ENCODE results near the gene FBL.

Gene FBL

DNA sequence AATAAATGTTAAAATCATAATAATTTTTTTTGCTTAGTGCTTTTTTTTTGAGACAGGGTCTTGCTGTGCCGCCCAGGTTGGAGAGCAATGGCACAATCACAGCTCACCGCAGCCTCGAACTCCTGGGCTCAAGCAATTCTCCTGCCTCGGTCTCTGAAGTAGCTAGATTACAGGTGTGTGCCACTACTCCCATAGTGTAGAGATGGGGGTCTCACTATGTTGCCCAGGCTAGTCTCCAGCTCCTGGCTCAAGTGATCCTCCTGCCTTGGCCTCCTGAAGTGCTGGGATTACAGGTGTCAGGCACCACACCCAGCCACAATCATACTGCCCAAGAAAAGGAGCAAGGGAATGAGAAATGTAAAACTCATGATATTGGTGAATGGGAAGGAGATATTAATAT is 5.1 kb downstream of the FBL start:
- no peak for DNase-seq

GRCh38 chr19:39840492-39840891 is 5.7 kb downstream of the FBL start:
- DNase-seq = no peak

- no peak for DNase-seq
Measured at GRCh38 chr19:39839678-39840327, 6.4 kb downstream of the FBL start.

DNA sequence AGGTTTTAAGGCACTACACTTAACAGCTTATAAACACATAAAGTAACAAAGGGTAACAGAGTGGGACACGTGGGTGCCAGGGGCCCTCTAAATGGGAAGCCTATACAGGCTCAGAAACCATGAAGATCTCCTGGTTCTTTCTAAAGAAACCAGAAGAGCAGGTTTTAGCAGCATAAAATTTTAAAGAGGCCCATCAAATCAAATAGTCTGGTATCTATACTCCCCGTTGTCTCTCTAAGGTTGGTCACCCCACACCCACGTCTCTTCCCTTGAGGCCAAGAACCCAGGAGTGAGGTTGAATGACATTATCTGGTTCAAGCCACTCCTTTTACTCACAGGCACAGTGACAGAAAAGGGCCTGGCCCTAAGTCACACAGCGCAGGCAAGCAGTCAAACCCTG is 7.6 kb downstream of the FBL start:
- no peak for DNase-seq

DNA sequence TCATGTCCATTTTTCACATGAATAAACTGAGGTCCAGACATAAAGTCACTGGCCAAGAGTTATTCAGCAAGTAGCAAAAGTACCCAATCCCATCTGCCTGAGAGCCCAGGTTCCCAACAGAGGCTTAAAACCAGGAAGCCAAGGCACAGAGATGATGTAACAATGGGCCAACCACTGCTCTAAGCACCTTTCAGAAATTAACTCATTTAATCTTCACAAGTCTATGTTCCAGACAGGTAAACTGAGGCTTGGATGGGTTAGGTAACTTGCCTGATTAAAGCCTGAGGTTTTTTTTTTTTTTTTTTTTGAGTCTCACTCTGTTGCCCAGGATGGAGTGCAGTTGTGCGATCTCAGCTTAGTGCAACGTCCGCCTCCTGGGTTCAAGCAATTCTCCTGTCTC is 8.2 kb downstream of the FBL start:
- DNase-seq = no peak

DNA sequence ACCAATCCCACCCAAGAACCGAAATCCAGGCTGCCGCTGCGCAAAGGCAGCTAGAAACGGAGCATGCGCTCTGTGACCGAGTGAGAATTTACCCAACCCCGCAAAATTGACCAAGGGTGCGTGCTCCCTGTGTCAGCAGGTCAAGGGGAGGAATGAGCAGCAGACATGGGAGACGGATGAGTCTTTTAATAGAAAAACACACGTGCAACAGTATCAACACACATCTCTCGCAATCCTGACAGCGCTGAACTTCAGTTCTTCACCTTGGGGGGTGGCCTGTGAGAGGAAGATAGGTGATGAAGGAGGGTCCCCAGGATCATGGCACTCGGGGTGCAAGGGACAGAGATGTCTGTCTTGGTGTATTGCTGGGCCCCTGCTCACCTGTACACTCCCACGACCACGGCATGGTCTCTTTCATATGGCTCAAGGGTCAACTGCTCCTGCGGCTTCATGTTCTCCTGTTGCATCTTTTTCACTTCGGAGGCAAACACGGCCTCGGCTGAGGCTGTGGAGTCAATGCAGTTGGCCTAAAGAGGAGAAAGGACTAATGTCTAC is 11.8 kb downstream of the FBL start:
- DNase-seq = no peak

- peak; percentile 99 for DNase-seq
Measured at GRCh38 chr19:39833464-39834286, 12.5 kb downstream of the FBL start, which contains the start of gene DYRK1B. Gene DYRK1B, minus strand, starts transcription at chr19:39834162. Its CDS starts 2,295 bp downstream, at chr19:39831867.

GRCh38 chr19:39833160-39833463 is 13.1 kb downstream of the FBL start:
- no peak for DNase-seq

- no peak for DNase-seq
Measured at GRCh38 chr19:39832341-39833083, 13.7 kb downstream of the FBL start.

GRCh38 chr19:39831679-39832078 is 14.5 kb downstream of the FBL start:
- no peak for DNase-seq

DNA sequence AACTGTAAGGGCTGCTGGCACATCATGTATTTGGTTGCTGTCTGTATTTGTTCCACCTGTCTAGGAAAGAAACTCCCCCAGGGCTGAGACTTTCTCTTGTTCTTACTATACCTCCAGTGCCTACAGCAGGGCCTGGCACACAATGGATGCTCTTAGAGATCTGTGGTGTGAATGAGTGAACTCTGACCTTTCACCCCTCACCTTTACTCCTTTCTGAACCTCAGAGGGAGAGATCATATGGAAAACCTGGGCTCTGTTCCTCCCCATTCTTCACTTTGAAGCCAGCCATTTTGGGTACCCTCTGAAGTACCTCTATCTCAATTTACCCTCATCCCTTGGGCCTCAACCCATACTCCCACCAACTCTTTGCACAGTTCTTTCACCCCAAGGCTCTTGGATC is 15.3 kb downstream of the FBL start:
- DNase-seq = no peak

DNA sequence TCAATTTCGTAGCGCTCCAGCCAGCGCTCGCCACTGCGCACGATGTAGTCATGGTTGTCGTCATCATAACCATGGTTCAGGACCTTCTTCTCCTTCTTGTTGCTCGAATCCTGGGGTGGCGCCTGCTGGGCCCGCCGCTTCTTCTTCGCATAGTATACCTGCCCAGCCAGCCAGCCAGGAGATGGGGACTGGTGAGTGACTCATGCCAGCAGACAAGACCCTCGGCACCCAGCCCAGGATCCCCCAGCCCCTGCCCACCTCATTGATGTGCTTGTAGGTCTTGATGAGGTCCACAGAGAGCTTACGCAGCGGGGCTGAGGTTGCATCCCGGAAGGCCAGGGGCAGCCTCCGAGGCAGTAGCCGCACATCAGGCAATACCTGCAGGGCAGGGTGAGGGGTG is 15.8 kb downstream of the FBL start:
- no peak for DNase-seq

- DNase-seq = no peak
Measured at GRCh38 chr19:39829702-39830275, 16.4 kb downstream of the FBL start.

DNA sequence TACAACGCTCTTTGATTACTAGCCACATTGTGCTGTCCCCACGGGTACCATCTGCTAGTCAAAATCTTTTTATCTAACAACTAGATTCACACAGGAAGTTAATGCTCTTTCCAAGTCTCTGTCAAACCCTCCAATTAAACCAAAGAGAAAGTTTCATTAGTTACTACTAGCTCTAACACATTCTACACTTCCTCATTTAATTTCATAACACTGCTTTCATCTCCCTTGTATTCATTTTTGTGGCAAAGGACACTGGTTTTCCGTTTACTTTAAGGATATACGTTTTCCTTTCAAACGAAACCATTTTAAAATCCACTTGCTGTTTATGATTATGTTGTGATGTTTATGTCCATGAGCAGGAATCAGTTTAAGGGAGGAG is 17.5 kb downstream of the FBL start:
- DNase-seq = no peak

DNA sequence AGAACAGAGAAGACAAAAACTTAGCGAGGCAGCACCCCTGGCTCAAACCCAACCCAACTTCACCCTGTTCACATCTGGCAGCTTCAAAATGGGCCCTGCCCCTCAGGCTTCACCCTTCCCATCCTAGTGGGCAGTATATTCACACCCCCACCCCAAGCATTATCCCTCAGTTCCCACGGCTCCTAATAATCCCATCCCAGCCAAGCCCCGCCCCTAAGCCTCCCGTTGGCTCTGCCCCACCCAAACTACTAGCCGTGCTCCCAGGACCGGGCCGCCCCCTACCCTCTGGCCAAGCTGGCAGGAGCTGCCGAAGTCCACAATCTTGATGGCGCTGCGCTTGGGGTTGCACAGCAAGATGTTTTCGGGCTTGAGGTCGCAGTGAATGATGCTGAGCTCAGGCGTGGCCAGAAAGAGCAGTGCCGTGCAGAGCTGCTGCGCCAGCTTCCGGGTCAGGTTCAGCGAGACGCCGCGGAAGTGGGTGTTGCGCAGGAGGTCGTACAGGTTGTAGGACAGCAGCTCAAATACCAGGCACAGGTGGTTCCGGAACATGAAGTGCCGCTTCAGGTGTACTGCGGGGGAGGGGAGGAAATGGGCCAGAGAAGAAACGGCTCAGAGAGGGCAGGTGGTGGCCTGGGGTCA is 18.0 kb downstream of the FBL start:
- no peak for DNase-seq

GRCh38 chr19:39827216-39827615 is 19.0 kb downstream of the FBL start:
- DNase-seq = no peak

- no peak for DNase-seq
Measured at GRCh38 chr19:39826311-39826945, 19.8 kb downstream of the FBL start.

DNA sequence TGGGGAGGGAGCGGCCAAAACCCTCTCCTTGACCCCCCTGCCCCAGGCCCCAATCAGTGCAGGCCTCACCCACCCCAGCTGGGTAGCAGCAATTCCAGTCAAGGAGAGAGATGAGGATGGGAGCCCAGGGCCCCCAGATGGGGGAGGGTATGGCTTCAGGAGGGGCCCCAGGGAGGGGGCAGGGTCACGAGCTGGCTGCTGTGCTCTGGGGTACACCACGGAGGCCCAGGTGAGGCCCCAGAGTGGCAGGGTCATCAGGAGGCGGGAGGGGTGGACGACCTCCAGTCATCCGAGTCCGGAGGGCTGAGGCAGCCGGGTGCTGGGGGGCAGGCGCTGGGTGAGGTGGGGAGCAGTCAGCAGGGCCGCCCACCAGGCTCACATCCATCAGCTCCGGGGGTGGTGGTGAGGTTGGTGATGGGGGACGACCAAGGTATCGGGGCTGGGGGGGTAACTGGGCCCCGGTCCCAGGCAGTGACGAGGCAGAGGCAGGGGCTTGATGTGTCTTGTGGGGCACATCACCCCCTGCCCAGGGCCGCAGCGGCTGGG is 20.6 kb downstream of the FBL start:
- DNase-seq = peak; percentile 35

DNA sequence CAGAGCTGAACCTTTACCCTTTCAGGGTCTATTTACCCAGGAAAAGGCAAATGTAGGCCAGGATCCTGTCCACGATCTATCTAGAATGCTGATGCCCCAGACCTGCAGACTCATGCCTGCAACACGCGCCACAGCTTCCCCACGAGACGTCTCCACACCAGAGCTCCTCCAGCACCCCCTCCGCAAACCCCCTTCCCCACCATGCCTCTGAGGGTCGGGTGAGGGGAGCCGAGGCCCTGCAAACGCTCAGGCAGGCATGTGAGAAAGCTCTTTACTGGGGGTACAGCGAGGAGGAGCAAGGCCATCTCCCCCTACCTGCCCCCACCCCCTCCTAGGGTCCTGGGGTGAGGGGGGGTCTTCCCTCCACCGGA is 21.1 kb downstream of the FBL start:
- DNase-seq = no peak

- DNase-seq = peak; percentile 94
Measured at GRCh38 chr19:39824143-39825092, 21.8 kb downstream of the FBL start.

GRCh38 chr19:39823686-39824085 is 22.5 kb downstream of the FBL start:
- DNase-seq = no peak
